ENCODE data around the gene NRDC. TPM values are rescaled to one million over a fixed set of nuclear protein-coding genes. Genes with fewer than 3 reads are reported as not detected.

NRDC gene
- total RNA-seq, 1 experiment from 2014 or later, result 147 TPM

DNA sequence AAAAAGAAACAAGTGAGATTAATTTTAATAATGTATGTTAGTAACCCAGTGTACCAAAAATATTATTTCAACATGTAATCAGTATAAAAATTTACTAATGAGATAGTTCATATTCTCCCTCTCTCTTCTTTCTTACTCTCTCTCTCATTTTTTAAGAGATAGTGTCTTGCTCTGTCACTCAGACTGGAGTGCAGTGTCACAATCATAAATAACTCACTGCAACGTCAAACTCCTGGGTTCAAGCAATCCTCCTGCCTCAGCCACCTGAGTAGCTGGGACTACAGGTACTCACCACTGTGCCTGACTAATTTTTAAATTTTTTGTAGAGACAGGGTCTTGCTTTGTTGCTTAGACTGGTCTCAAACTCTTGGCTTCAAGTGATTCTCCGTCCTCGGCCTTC, 123.9 kb downstream of the NRDC start:
- Histone ChIP-seq H3K56ac (ENCODE audit: insufficient read length, low read depth, low read length) (no peak overlapping the region), H2BK15ac (ENCODE audit: low read depth, low read length) (no peak overlapping the region), H2BK5ac (ENCODE audit: insufficient read length, low read length) (no peak overlapping the region), H3K4ac (ENCODE audit: low read depth, low read length) (no peak overlapping the region), H3K27me3 (ENCODE audit: insufficient read depth, low read length) (no peaks in the 10 kb centered on the region), H3K18ac (ENCODE audit: insufficient read length, low read depth, low read length) (no peak overlapping the region), H2AK5ac (ENCODE audit: insufficient read length, low read length) (no peak overlapping the region), H2BK20ac (ENCODE audit: low read depth, low read length, poor library complexity, severe bottlenecking) (no peak overlapping the region), H3K79me2 (ENCODE audit: insufficient read depth, low read length) (no peaks in the 10 kb centered on the region), H3K4me2 (ENCODE audit: insufficient read depth, insufficient read length, low read length) (no peak overlapping the region), H3T11ph (ENCODE audit: low read length) (no peak overlapping the region), H3K14ac (ENCODE audit: insufficient read depth, low read length) (no peak overlapping the region), H4K20me1 (ENCODE audit: control insufficient read depth, insufficient read depth, insufficient read length) (no peaks in the 10 kb centered on the region), H3K23ac (ENCODE audit: insufficient read length, low read depth, low read length) (no peak overlapping the region), H3K9ac (ENCODE audit: extremely low read depth, insufficient read length, low read length) (no peak overlapping the region), H2BK12ac (ENCODE audit: insufficient read length, low read depth, low read length) (no peak overlapping the region), H4K8ac (replicated peaks; ENCODE audit: insufficient read length, low read depth, low read length) (no peak overlapping the region), H4K91ac (ENCODE audit: insufficient read length, low read depth, low read length) (no peak overlapping the region), H3K79me1 (ENCODE audit: insufficient read depth, low read depth, low read length, poor library complexity, severe bottlenecking) (no peaks in the 10 kb centered on the region), H2BK120ac (ENCODE audit: low read depth, low read length, poor library complexity, severe bottlenecking) (no peak overlapping the region), H2AFZ (ENCODE audit: low read length) (no peak overlapping the region), H3K23me2 (ENCODE audit: insufficient read length, low read depth, low read length, poor library complexity, severe bottlenecking) (no peaks in the 10 kb centered on the region), H3K9me3 (ENCODE audit: control insufficient read depth, low read depth, low read length) (no peaks in the 10 kb centered on the region), H3K4me1 (ENCODE audit: insufficient read depth, low read length) (no peaks in the 10 kb centered on the region), H3K27ac (ENCODE audit: insufficient read length, low read depth, low read length) (no peak overlapping the region), H4K5ac (ENCODE audit: insufficient read length, low read depth, low read length) (no peak overlapping the region)
- H3K27ac Mint-ChIP-seq, result no peak overlapping the region
- DNase-seq, result no peak
- no peaks in the 10 kb centered on the region for H3K9me3 Mint-ChIP-seq
- WGBS (ENCODE audit: extremely low coverage, insufficient read length, low lambda C conversion rate), result no CpG with 5 or more reads among the region's 3 CpGs
- peaks cover 0 to 22% (median 10%) of the 10 kb centered on the region in 3 experiments; a peak in 6 of 7 replicates for H3K36me3 Mint-ChIP-seq (ENCODE audit: insufficient read depth in 1 of 3, low read depth in 3 of 3)
- H3K27me3 Mint-ChIP-seq (ENCODE audit: low read depth), result no peaks in the 10 kb centered on the region
- H3K4me3 Mint-ChIP-seq, result no peak overlapping the region
- TF ChIP-seq, protein P1, sequence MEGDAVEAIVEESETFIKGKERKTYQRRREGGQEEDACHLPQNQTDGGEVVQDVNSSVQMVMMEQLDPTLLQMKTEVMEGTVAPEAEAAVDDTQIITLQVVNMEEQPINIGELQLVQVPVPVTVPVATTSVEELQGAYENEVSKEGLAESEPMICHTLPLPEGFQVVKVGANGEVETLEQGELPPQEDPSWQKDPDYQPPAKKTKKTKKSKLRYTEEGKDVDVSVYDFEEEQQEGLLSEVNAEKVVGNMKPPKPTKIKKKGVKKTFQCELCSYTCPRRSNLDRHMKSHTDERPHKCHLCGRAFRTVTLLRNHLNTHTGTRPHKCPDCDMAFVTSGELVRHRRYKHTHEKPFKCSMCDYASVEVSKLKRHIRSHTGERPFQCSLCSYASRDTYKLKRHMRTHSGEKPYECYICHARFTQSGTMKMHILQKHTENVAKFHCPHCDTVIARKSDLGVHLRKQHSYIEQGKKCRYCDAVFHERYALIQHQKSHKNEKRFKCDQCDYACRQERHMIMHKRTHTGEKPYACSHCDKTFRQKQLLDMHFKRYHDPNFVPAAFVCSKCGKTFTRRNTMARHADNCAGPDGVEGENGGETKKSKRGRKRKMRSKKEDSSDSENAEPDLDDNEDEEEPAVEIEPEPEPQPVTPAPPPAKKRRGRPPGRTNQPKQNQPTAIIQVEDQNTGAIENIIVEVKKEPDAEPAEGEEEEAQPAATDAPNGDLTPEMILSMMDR (conservative IDR thresholded peaks at IDR 0.05), result no peak
- H3K4me1 Mint-ChIP-seq, result peaks cover 2% of the 10 kb centered on the region in 2 experiments; a peak in 1 of 4 replicates

Measured in H9 (cell line).